PFSK-1 (cell line): ENCODE data around the gene DCLK2.

Experiments used
- FOXP2 ChIP-seq: optimal IDR thresholded peaks from 2 replicates; pipeline ENCODE3; 2011; ENCODE audit warnings: borderline replicate concordance, control low read depth, inconsistent platforms; ENCODE audit not compliant: insufficient read depth; ENCODE audit errors: extremely low read length, extremely low read depth
- POLR2AphosphoS5 ChIP-seq: IDR thresholded peaks from 2 replicates; pipeline ENCODE4 v1.6.1; 2012; ENCODE audit warnings: low read depth, mild to moderate bottlenecking, control low read depth, low read length, moderate library complexity
- REST ChIP-seq, 2 experiments: IDR thresholded peaks; 2 replicates each; pipeline versions ENCODE4 v1.6.1 to v1.8.0; 2011 to 2012; ENCODE audit warnings: low read depth in 2 of 2, low read length in 2 of 2, control low read depth in 1 of 2, inconsistent platforms in 1 of 2, mild to moderate bottlenecking in 1 of 2, moderate library complexity in 1 of 2; ENCODE audit not compliant: insufficient read depth in 1 of 2
- SIN3A ChIP-seq: IDR thresholded peaks from 2 replicates; pipeline ENCODE4 v1.6.1; 2012; ENCODE audit warnings: mild to moderate bottlenecking, low read length, moderate library complexity, borderline replicate concordance; ENCODE audit not compliant: insufficient read depth
- TAF1 ChIP-seq: IDR thresholded peaks from 2 replicates; pipeline ENCODE4 v1.6.1; 2012; ENCODE audit warnings: low read length, control low read depth, borderline replicate concordance; ENCODE audit not compliant: insufficient read depth

Gene DCLK2

GRCh38 chr4:150217192-150217591, 138.9 kb downstream of the DCLK2 start:
- no peak for TF ChIP-seq TAF1
- no peak for TF ChIP-seq SIN3A
- no peak for TF ChIP-seq FOXP2
- TF ChIP-seq POLR2AphosphoS5, result no peak

DNA sequence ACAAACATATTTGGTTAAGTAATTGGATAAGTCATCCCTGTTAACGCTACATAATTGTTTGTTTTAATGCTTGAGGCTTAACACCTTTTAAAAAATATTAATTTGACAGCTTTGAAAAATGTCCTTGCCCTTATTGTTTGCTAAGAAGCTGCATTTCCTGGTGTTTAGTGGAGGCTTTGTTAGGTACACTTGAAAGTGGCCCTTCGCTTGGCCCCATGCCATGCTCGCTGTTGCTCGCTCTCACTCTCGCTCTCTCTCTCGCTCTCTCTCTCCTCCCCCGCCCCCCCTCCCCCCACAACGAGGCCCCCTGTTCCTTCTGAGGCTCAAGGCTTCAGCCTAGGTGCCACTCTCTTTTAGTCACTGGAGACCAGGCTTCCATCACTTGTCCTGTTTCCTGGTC, 139.6 kb downstream of the DCLK2 start:
- TF ChIP-seq TAF1 (no peak), SIN3A (no peak), FOXP2 (no peak), POLR2AphosphoS5 (no peak), REST (IDR thresholded peaks at IDR 0.05; ENCODE audit: insufficient read depth in 1 of 2, low read depth in 2 of 2, low read length in 2 of 2) (no peak)

GRCh38 chr4:150218447-150218846, 140.2 kb downstream of the DCLK2 start:
- no peak for TF ChIP-seq REST (IDR thresholded peaks at IDR 0.05; ENCODE audit: insufficient read depth in 1 of 2, low read depth in 2 of 2, low read length in 2 of 2)
- TF ChIP-seq SIN3A, result no peak
- no peak for TF ChIP-seq TAF1
- no peak for TF ChIP-seq FOXP2
- TF ChIP-seq POLR2AphosphoS5, result no peak

- no peak for TF ChIP-seq SIN3A
- TF ChIP-seq POLR2AphosphoS5, result no peak
- TF ChIP-seq REST (IDR thresholded peaks at IDR 0.05; ENCODE audit: insufficient read depth in 1 of 2, low read depth in 2 of 2, low read length in 2 of 2), result no peak
- no peak for TF ChIP-seq TAF1
- TF ChIP-seq FOXP2, result no peak
Observed at GRCh38 chr4:150219841-150220240, 141.6 kb downstream of the DCLK2 start.

- TF ChIP-seq SIN3A (peak; percentile 51; the same call in 1 of the 2 replicates), FOXP2 (no peak), POLR2AphosphoS5 (no peak)
Observed at GRCh38 chr4:150224896-150225591, 146.8 kb downstream of the DCLK2 start.

DNA sequence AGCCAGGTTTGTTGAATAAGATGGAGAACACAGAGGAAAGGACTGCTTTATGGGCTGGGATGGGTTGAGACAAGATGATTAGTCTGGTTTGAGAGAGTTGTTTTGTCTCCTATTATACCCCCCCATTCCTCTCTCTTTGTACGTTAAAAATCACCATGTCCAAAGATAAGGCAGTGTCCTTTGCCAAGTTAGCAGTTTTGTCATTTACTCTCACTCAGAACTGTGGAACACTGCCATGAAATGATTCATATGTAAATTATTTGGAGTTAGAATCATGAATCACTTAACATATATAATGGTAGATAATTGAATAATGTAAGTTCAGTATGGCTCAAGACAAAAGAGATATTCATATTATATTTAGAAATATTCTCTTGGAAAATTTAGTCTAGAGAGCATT, 151.3 kb downstream of the DCLK2 start:
- TF ChIP-seq REST (IDR thresholded peaks at IDR 0.05; ENCODE audit: insufficient read depth in 1 of 2, low read depth in 2 of 2, low read length in 2 of 2) (no peak), SIN3A (no peak), TAF1 (no peak), POLR2AphosphoS5 (no peak), FOXP2 (no peak)
